ENCODE results near the gene DNM3. TPM values are rescaled to one million over a fixed set of nuclear protein-coding genes. Genes with fewer than 3 reads are reported as not detected.

Gene DNM3
- total and polyA plus RNA-seq, 2 donors (not counting 3 experiments of a cell fraction or from before 2014, with no cell fraction given), result 1.4 to 2.5 TPM

DNA sequence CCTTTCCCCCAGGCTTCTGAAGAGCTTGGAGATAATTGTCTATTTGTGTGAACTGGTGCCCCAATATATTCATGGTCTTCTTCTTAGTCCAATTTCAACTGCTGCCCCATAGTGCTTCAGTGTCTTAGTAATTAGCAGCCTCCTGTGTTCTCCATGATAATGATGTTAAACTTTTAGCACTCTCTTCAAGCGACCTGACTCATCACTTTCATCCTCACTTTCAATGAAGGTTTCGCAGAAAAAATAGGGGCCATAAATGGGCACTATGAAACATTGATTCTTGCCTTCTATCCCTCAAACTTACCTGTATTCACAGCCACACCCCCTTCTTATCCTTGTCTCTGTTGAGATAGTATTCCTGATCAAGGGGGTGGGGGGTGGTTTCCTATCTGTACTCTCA, 210.6 kb downstream of the DNM3 start:
- Histone ChIP-seq H3K27me3 (ENCODE audit: control insufficient read depth in 2 of 2, insufficient read depth in 2 of 2, low read length in 2 of 2) (no peaks in the 10 kb centered on the region), H3K27ac (ENCODE audit: insufficient read depth, low read depth, low read length) (no peak overlapping the region), H3K4me3 (replicated peaks in 1 of 3; ENCODE audit: insufficient read depth in 1 of 3, low read depth in 1 of 3, low read length in 3 of 3) (no peak overlapping the region), H3K36me3 (ENCODE audit: control insufficient read depth in 2 of 2, extremely low read depth in 1 of 2, insufficient read depth in 2 of 2, low read length in 2 of 2) (no peaks in the 10 kb centered on the region), H3K4me1 (ENCODE audit: control insufficient read depth, extremely low read depth, insufficient read depth, low read length) (no peaks in the 10 kb centered on the region), H3K4me2 (ENCODE audit: insufficient read depth, low read length) (no peak overlapping the region), H2AFZ (ENCODE audit: low read depth, low read length) (no peak overlapping the region), H4K20me1 (replicated peaks; ENCODE audit: control insufficient read depth, extremely low read depth, insufficient read depth, low read length) (no peaks in the 10 kb centered on the region), H3K9me1 (replicated peaks; ENCODE audit: control insufficient read depth, extremely low read depth, insufficient read depth, low read length) (no peaks in the 10 kb centered on the region), H3K79me2 (ENCODE audit: control insufficient read depth, insufficient read depth, low read length) (no peaks in the 10 kb centered on the region), H3K9me3 (replicated peaks; ENCODE audit: control insufficient read depth, insufficient read depth, low read length) (no peaks in the 10 kb centered on the region), H3K9ac (replicated peaks; ENCODE audit: extremely low read depth, insufficient read depth, low read length) (no peak overlapping the region)
- FAIRE-seq (no peak), DNase-seq (ENCODE audit: low read depth, low spot score) (no peak)
- intact Hi-C loops (cut with micrococcal nuclease) (no loop called here), dilution Hi-C loops (cut with MboI; ENCODE audit: extremely low pct_ligation_motif_present, low sequenced_read_pairs) (no loop called here)
- ChIA-PET CTCF (interaction anchor here (1.6 kb wide), 1 partner anchor 9 kb away, joined by 3 read pairs; no protein-coding TSS in a partner anchor), POLR2A (no interaction called here)
- TF ChIP-seq POLR2AphosphoS5 (IDR thresholded peaks at IDR 0.05; ENCODE audit: insufficient read depth, low read depth, low read length), result no peak
- TF ChIP-seq GATA2 (IDR thresholded peaks at IDR 0.05; ENCODE audit: insufficient read depth, insufficient read length, low read depth, low read length), result no peak
- no peak for TF ChIP-seq POLR2A (IDR thresholded peaks at IDR 0.05; ENCODE audit: low read depth, low read length)
- TF ChIP-seq, protein P1, sequence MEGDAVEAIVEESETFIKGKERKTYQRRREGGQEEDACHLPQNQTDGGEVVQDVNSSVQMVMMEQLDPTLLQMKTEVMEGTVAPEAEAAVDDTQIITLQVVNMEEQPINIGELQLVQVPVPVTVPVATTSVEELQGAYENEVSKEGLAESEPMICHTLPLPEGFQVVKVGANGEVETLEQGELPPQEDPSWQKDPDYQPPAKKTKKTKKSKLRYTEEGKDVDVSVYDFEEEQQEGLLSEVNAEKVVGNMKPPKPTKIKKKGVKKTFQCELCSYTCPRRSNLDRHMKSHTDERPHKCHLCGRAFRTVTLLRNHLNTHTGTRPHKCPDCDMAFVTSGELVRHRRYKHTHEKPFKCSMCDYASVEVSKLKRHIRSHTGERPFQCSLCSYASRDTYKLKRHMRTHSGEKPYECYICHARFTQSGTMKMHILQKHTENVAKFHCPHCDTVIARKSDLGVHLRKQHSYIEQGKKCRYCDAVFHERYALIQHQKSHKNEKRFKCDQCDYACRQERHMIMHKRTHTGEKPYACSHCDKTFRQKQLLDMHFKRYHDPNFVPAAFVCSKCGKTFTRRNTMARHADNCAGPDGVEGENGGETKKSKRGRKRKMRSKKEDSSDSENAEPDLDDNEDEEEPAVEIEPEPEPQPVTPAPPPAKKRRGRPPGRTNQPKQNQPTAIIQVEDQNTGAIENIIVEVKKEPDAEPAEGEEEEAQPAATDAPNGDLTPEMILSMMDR (IDR thresholded peaks at IDR 0.05; ENCODE audit: extremely low read depth in 1 of 2, insufficient read depth in 1 of 2, low read depth in 1 of 2, low read length in 2 of 2), result no peak
- TF ChIP-seq JUN (IDR thresholded peaks at IDR 0.05; ENCODE audit: borderline replicate concordance, insufficient read depth, insufficient read length, low read depth), result no peak
- TF ChIP-seq EZH2 (IDR thresholded peaks at IDR 0.05; ENCODE audit: borderline replicate concordance, low read depth, low read length, severe bottlenecking), result no peak
- no TSS peak for BruUV-seq (replicated peaks)

DNA sequence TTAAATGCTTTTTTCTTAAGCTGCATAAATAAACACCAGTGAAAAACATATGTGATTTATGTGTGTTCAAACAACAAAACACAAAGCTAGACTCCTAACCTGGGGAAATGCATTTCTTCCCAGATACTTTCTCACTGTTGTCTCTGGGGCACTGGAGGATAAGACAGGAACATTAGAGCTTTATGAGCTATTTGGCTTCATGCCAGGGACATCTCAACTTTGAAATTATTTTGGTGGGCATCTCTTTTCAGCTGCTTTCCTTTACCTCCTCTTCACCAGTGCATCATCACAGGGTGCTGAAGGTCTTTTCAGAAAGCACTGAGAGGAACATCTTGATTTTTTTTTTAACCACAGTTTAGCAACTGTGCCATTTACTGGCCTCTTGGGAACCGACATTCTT, 212.9 kb downstream of the DNM3 start:
- FAIRE-seq (no peak), DNase-seq (ENCODE audit: low read depth, low spot score) (no peak)
- ChIA-PET POLR2A (no interaction called here), CTCF (interaction anchor here (0.9 to 1.9 kb wide), 2 partner anchors 50 to 51 kb away, joined by 4 to 10 read pairs; no protein-coding TSS in a partner anchor)
- dilution Hi-C loops (cut with MboI; ENCODE audit: extremely low pct_ligation_motif_present, low sequenced_read_pairs), result no loop called here
- TF ChIP-seq, protein P1 (IDR thresholded peaks at IDR 0.05; ENCODE audit: extremely low read depth in 1 of 2, insufficient read depth in 1 of 2, low read depth in 1 of 2, low read length in 2 of 2), result no peak
- TF ChIP-seq MYC (IDR thresholded peaks at IDR 0.05; ENCODE audit: low read depth, low read length) (no peak), POLR2AphosphoS5 (IDR thresholded peaks at IDR 0.05; ENCODE audit: insufficient read depth, low read depth, low read length) (no peak)
- no peaks in the 10 kb centered on the region for H3K36me3 ChIP-seq (ENCODE audit: control insufficient read depth in 2 of 2, extremely low read depth in 1 of 2, insufficient read depth in 2 of 2, low read length in 2 of 2)
- no peaks in the 10 kb centered on the region for H3K9me1 ChIP-seq (replicated peaks; ENCODE audit: control insufficient read depth, extremely low read depth, insufficient read depth, low read length)
- H3K4me1 ChIP-seq (ENCODE audit: control insufficient read depth, extremely low read depth, insufficient read depth, low read length), result no peaks in the 10 kb centered on the region
- no peaks in the 10 kb centered on the region for H3K27me3 ChIP-seq (ENCODE audit: control insufficient read depth in 2 of 2, insufficient read depth in 2 of 2, low read length in 2 of 2)
- no TSS peak for BruUV-seq (replicated peaks)
- no peak overlapping the region for H3K9ac ChIP-seq (replicated peaks; ENCODE audit: extremely low read depth, insufficient read depth, low read length)
- H2AFZ ChIP-seq (ENCODE audit: low read depth, low read length), result no peak overlapping the region
- H3K4me2 ChIP-seq (ENCODE audit: insufficient read depth, low read length), result no peak overlapping the region
- no peaks in the 10 kb centered on the region for H3K9me3 ChIP-seq (replicated peaks; ENCODE audit: control insufficient read depth, insufficient read depth, low read length)
- H3K4me3 ChIP-seq (replicated peaks in 1 of 3; ENCODE audit: insufficient read depth in 1 of 3, low read depth in 1 of 3, low read length in 3 of 3), result no peak overlapping the region
- intact Hi-C loops (cut with micrococcal nuclease), result no loop called here
- no peak overlapping the region for H3K27ac ChIP-seq (ENCODE audit: insufficient read depth, low read depth, low read length)
- no peaks in the 10 kb centered on the region for H3K79me2 ChIP-seq (ENCODE audit: control insufficient read depth, insufficient read depth, low read length)
- no peaks in the 10 kb centered on the region for H4K20me1 ChIP-seq (replicated peaks; ENCODE audit: control insufficient read depth, extremely low read depth, insufficient read depth, low read length)
